ENCODE results near the gene SRGAP2C. TPM values are rescaled to one million over a fixed set of nuclear protein-coding genes. Genes with fewer than 3 reads are reported as not detected.
"Not testable (repeated sequence)": the region's sequence is repeated elsewhere in the genome, so short reads cannot be mapped to it uniquely, and the experiment has no call there.

SRGAP2C gene
- total RNA-seq, 2 experiments from 2014 or later, result 10.9 to 11.3 TPM

- H3K4me3 ChIP-seq (ENCODE audit: low read length); H3K27ac ChIP-seq (ENCODE audit: low read depth in 1 of 2, low read length in 2 of 2); H3K27me3 Mint-ChIP-seq; ATAC-seq (ENCODE audit: poor library complexity); H3K9me3 Mint-ChIP-seq; H3K27me3 ChIP-seq (ENCODE audit: control insufficient read depth in 1 of 2, insufficient read depth in 2 of 2, low read length in 2 of 2); H3K27ac Mint-ChIP-seq; DNase-seq; H3K4me3 Mint-ChIP-seq; H3K4me1 Mint-ChIP-seq (ENCODE audit: low read depth); intact Hi-C loops (cut with DNase I, micrococcal nuclease); POLR2A ChIA-PET; H3K36me3 Mint-ChIP-seq (ENCODE audit: low read depth); H3K4me1 ChIP-seq (ENCODE audit: insufficient read depth, low read length); CTCF ChIA-PET; H3K9me3 ChIP-seq (ENCODE audit: control insufficient read depth in 1 of 2, insufficient read depth in 1 of 2, low read length in 2 of 2); H3K36me3 ChIP-seq (ENCODE audit: insufficient read depth, low read length): not testable (repeated sequence)
Observed at GRCh38 chr1:121298529-121298928, 113.8 kb downstream of the SRGAP2C start.

- intact Hi-C loops (cut with DNase I, micrococcal nuclease); ATAC-seq (ENCODE audit: poor library complexity): not testable (repeated sequence)
Observed at GRCh38 chr1:121299514-121300149, 114.9 kb downstream of the SRGAP2C start.

GRCh38 chr1:121301876-121302275 is 117.1 kb downstream of the SRGAP2C start:
- H3K9me3 Mint-ChIP-seq; ATAC-seq (ENCODE audit: poor library complexity); H3K36me3 Mint-ChIP-seq (ENCODE audit: low read depth); H3K36me3 ChIP-seq (ENCODE audit: insufficient read depth, low read length); intact Hi-C loops (cut with DNase I, micrococcal nuclease); H3K27ac Mint-ChIP-seq; H3K27me3 Mint-ChIP-seq; H3K4me1 ChIP-seq (ENCODE audit: insufficient read depth, low read length); POLR2A ChIA-PET; CTCF ChIA-PET; H3K4me3 ChIP-seq (ENCODE audit: low read length); H3K4me3 Mint-ChIP-seq; DNase-seq; H3K4me1 Mint-ChIP-seq (ENCODE audit: low read depth); H3K27me3 ChIP-seq (ENCODE audit: control insufficient read depth in 1 of 2, insufficient read depth in 2 of 2, low read length in 2 of 2); H3K27ac ChIP-seq (ENCODE audit: low read depth in 1 of 2, low read length in 2 of 2); H3K9me3 ChIP-seq (ENCODE audit: control insufficient read depth in 1 of 2, insufficient read depth in 1 of 2, low read length in 2 of 2): not testable (repeated sequence)

More at GRCh38 chr1:121299514-121300149, 114.9 kb downstream of the SRGAP2C start:
- H3K4me3 ChIP-seq (ENCODE audit: low read length); H3K27me3 ChIP-seq (ENCODE audit: control insufficient read depth in 1 of 2, insufficient read depth in 2 of 2, low read length in 2 of 2); H3K36me3 ChIP-seq (ENCODE audit: insufficient read depth, low read length); H3K36me3 Mint-ChIP-seq (ENCODE audit: low read depth); H3K27ac Mint-ChIP-seq; POLR2A ChIA-PET; CTCF ChIA-PET; DNase-seq; H3K4me3 Mint-ChIP-seq; H3K4me1 Mint-ChIP-seq (ENCODE audit: low read depth); H3K27me3 Mint-ChIP-seq; H3K9me3 Mint-ChIP-seq; H3K27ac ChIP-seq (ENCODE audit: low read depth in 1 of 2, low read length in 2 of 2); H3K4me1 ChIP-seq (ENCODE audit: insufficient read depth, low read length); H3K9me3 ChIP-seq (ENCODE audit: control insufficient read depth in 1 of 2, insufficient read depth in 1 of 2, low read length in 2 of 2): not testable (repeated sequence)

GRCh38 chr1:121307759-121308158 is 123.0 kb downstream of the SRGAP2C start:
- H3K4me1 ChIP-seq (ENCODE audit: insufficient read depth, low read length); H3K4me3 ChIP-seq (ENCODE audit: low read length); H3K36me3 Mint-ChIP-seq (ENCODE audit: low read depth); H3K27me3 ChIP-seq (ENCODE audit: control insufficient read depth in 1 of 2, insufficient read depth in 2 of 2, low read length in 2 of 2); H3K4me1 Mint-ChIP-seq (ENCODE audit: low read depth); H3K4me3 Mint-ChIP-seq; CTCF ChIA-PET; H3K27me3 Mint-ChIP-seq; H3K36me3 ChIP-seq (ENCODE audit: insufficient read depth, low read length); H3K27ac Mint-ChIP-seq; H3K9me3 Mint-ChIP-seq; POLR2A ChIA-PET; H3K9me3 ChIP-seq (ENCODE audit: control insufficient read depth in 1 of 2, insufficient read depth in 1 of 2, low read length in 2 of 2); DNase-seq; intact Hi-C loops (cut with DNase I, micrococcal nuclease); H3K27ac ChIP-seq (ENCODE audit: low read depth in 1 of 2, low read length in 2 of 2); ATAC-seq (ENCODE audit: poor library complexity): not testable (repeated sequence)

GRCh38 chr1:121315509-121315908 is 130.7 kb downstream of the SRGAP2C start:
- H3K36me3 ChIP-seq (ENCODE audit: insufficient read depth, low read length); H3K9me3 Mint-ChIP-seq; ATAC-seq (ENCODE audit: poor library complexity); H3K4me3 Mint-ChIP-seq; H3K27ac ChIP-seq (ENCODE audit: low read depth in 1 of 2, low read length in 2 of 2); intact Hi-C loops (cut with DNase I, micrococcal nuclease); H3K9me3 ChIP-seq (ENCODE audit: control insufficient read depth in 1 of 2, insufficient read depth in 1 of 2, low read length in 2 of 2); CTCF ChIA-PET; H3K27me3 Mint-ChIP-seq; H3K4me3 ChIP-seq (ENCODE audit: low read length); H3K36me3 Mint-ChIP-seq (ENCODE audit: low read depth); H3K4me1 Mint-ChIP-seq (ENCODE audit: low read depth); H3K4me1 ChIP-seq (ENCODE audit: insufficient read depth, low read length); POLR2A ChIA-PET; H3K27me3 ChIP-seq (ENCODE audit: control insufficient read depth in 1 of 2, insufficient read depth in 2 of 2, low read length in 2 of 2); H3K27ac Mint-ChIP-seq; DNase-seq: not testable (repeated sequence)

- POLR2A ChIA-PET; H3K4me3 Mint-ChIP-seq; H3K27me3 ChIP-seq (ENCODE audit: control insufficient read depth in 1 of 2, insufficient read depth in 2 of 2, low read length in 2 of 2); intact Hi-C loops (cut with DNase I, micrococcal nuclease); DNase-seq; H3K4me1 Mint-ChIP-seq (ENCODE audit: low read depth); ATAC-seq (ENCODE audit: poor library complexity); H3K4me3 ChIP-seq (ENCODE audit: low read length); CTCF ChIA-PET; H3K36me3 Mint-ChIP-seq (ENCODE audit: low read depth); H3K27ac ChIP-seq (ENCODE audit: low read depth in 1 of 2, low read length in 2 of 2); H3K4me1 ChIP-seq (ENCODE audit: insufficient read depth, low read length); H3K27me3 Mint-ChIP-seq; H3K36me3 ChIP-seq (ENCODE audit: insufficient read depth, low read length); H3K27ac Mint-ChIP-seq; H3K9me3 ChIP-seq (ENCODE audit: control insufficient read depth in 1 of 2, insufficient read depth in 1 of 2, low read length in 2 of 2); H3K9me3 Mint-ChIP-seq: not testable (repeated sequence)
Observed at GRCh38 chr1:121316081-121316480, 131.3 kb downstream of the SRGAP2C start.

GRCh38 chr1:121317491-121318468 is 133.0 kb downstream of the SRGAP2C start:
- H3K36me3 ChIP-seq (ENCODE audit: insufficient read depth, low read length); H3K4me1 ChIP-seq (ENCODE audit: insufficient read depth, low read length); POLR2A ChIA-PET; H3K9me3 ChIP-seq (ENCODE audit: control insufficient read depth in 1 of 2, insufficient read depth in 1 of 2, low read length in 2 of 2); H3K27ac Mint-ChIP-seq; H3K36me3 Mint-ChIP-seq (ENCODE audit: low read depth); H3K27ac ChIP-seq (ENCODE audit: low read depth in 1 of 2, low read length in 2 of 2); DNase-seq; CTCF ChIA-PET; H3K27me3 ChIP-seq (ENCODE audit: control insufficient read depth in 1 of 2, insufficient read depth in 2 of 2, low read length in 2 of 2); H3K27me3 Mint-ChIP-seq; H3K9me3 Mint-ChIP-seq; ATAC-seq (ENCODE audit: poor library complexity); H3K4me3 Mint-ChIP-seq; intact Hi-C loops (cut with DNase I, micrococcal nuclease); H3K4me1 Mint-ChIP-seq (ENCODE audit: low read depth); H3K4me3 ChIP-seq (ENCODE audit: low read length): not testable (repeated sequence)

Data from CD4-positive, alpha-beta T cell (primary cell).